Testis (tissue), 3 donors: Measurements from ENCODE around the gene RPRML. TPM values are rescaled to one million over a fixed set of nuclear protein-coding genes. Genes with fewer than 3 reads are reported as not detected.

Source experiments
- DNase-seq: peaks from one replicate; pipeline ENCODE4 v3.0.0-alpha.2; 2019
- H3K27ac ChIP-seq, 2 donors: fragments of 200-600 bp; sonication (generic); one replicate each; pipeline ENCODE4 v1.5.1; 2019
- H3K27me3 ChIP-seq: fragments of 200-600 bp; sonication (generic); one replicate; pipeline ENCODE4 v1.5.1; 2019
- H3K36me3 ChIP-seq: fragments of 200-600 bp; sonication (generic); one replicate; pipeline ENCODE4 v1.5.1; 2017; ENCODE audit warnings: low read depth; ENCODE audit errors: missing control alignments
- H3K4me1 ChIP-seq: fragments of 200-600 bp; sonication (generic); one replicate; pipeline ENCODE4 v1.5.1; 2019
- H3K4me3 ChIP-seq, 2 donors: fragments of 200-600 bp; sonication (generic); one replicate each; pipeline ENCODE4 v1.5.1; 2017 to 2019
- H3K9me3 ChIP-seq: fragments of 200-600 bp; sonication (generic); one replicate; pipeline ENCODE4 v1.5.1; 2017
- POLR2A ChIP-seq: fragments of 450-650 bp; IDR thresholded peaks from one replicate; pipeline ENCODE4 v1.6.1; 2017; ENCODE audit warnings: antibody characterized with exemption, mild to moderate bottlenecking, moderate library complexity
- WGBS, 2 donors: methylation state at CpG; one replicate each; pipeline ENCODE4 v1.1.5; 2018; 5-methylcytosine and 5-hydroxymethylcytosine counted together
- intact Hi-C: fragments of 100-400 bp; cut with DNase I; formaldehyde crosslinking; loops from one replicate; pipeline ENCODE4 v1.15.1; 2023; ENCODE audit warnings: low total_unique reads
- polyA plus RNA-seq: library from polyadenylated mRNA; stranded (reverse); fragments of 350-450 nt; fragmentation: Illumina TruSeq; extraction: RNeasy Lipid Tissue Mini Kit (QIAGEN cat#74804); gene quantifications from one replicate; pipeline ENCODE4 v1.2.3, GENCODE V29; 2014; ENCODE audit warnings: low read depth, low replicate concordance; ENCODE audit not compliant: insufficient read depth
- total RNA-seq, 2 donors: library from RNA; depleted of rRNA; stranded (reverse); fragments of >200 nt; gene quantifications; one replicate each; pipeline ENCODE4 v1.2.3, GENCODE V29; 2016
- TF ChIP-seq, protein P1 (sequence below), 3 experiments: fragments of 450-650 bp in 2 of 3; fragments of 200-600 bp in 1 of 3; sonication (generic) in 1 of 3; IDR thresholded peaks; one replicate each; pipeline ENCODE4 v1.5.1; 2016 to 2019; ENCODE audit warnings: antibody characterized with exemption in 3 of 3, mild to moderate bottlenecking in 2 of 3, moderate library complexity in 1 of 3

The RPRML gene
- total and polyA plus RNA-seq, 3 donors from 2014 or later, result not detected

DNA sequence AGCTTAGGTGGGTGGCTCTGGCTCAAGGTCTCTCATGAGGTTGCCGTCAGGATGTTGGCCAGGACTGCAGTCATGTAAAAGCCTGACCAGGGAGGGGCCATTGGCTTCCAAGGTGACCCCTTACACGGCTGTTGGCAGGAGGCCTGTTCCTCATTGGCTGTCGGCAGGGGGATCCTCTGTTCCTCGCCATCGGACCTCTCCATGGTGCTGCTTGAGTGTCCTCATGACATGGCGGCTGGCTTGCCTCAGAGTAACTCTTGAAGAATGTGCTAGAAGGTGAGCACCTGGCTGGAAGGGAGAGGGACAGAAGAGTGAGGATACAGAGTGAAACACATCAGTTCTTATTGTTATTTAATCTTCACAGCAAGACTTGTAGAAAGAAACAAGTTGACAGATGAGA, 4.7 kb upstream of the RPRML start:
- Histone ChIP-seq H3K36me3 (no peaks in the 10 kb centered on the region), H3K4me1 (no peaks in the 10 kb centered on the region), H3K9me3 (no peaks in the 10 kb centered on the region), H3K27me3 (no peaks in the 10 kb centered on the region), H3K27ac (no peak overlapping the region), H3K4me3 (no peak overlapping the region)
- DNase-seq, result no peak
- intact Hi-C loops, result no loop called here
- 70 to 82% methylated on average over 6 of the region's 6 CpGs for WGBS, 2 donors
- TF ChIP-seq, protein P1, sequence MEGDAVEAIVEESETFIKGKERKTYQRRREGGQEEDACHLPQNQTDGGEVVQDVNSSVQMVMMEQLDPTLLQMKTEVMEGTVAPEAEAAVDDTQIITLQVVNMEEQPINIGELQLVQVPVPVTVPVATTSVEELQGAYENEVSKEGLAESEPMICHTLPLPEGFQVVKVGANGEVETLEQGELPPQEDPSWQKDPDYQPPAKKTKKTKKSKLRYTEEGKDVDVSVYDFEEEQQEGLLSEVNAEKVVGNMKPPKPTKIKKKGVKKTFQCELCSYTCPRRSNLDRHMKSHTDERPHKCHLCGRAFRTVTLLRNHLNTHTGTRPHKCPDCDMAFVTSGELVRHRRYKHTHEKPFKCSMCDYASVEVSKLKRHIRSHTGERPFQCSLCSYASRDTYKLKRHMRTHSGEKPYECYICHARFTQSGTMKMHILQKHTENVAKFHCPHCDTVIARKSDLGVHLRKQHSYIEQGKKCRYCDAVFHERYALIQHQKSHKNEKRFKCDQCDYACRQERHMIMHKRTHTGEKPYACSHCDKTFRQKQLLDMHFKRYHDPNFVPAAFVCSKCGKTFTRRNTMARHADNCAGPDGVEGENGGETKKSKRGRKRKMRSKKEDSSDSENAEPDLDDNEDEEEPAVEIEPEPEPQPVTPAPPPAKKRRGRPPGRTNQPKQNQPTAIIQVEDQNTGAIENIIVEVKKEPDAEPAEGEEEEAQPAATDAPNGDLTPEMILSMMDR (IDR thresholded peaks at IDR 0.05), result no peak
- no peak for TF ChIP-seq POLR2A

DNA sequence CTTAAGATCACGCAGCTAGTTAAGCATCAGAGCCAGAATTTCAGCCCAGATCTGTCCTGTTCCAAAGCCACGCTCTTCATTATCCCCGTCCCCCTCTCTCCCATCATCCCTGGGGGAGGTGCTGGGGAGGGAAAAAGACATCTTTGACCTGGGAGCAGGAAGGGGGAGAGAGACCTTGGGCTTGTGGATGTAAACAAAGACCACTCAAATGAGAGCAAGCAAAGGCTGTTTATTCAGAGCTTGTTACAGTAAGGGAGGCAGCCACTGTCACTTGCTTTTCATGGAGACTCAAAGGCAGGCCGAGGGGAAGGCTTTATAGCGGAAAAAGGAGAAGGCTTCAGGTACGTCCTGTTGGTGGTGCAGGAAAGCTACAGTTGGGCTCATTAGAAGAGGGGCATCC, 3.5 kb upstream of the RPRML start:
- H3K9me3 ChIP-seq, result no peaks in the 10 kb centered on the region
- TF ChIP-seq, protein P1 (IDR thresholded peaks at IDR 0.05), result no peak
- no peaks in the 10 kb centered on the region for H3K27me3 ChIP-seq
- H3K27ac ChIP-seq, result no peak overlapping the region
- 91 to 96% methylated on average over 6 of the region's 6 CpGs for WGBS, 2 donors
- H3K4me3 ChIP-seq, result no peak overlapping the region
- intact Hi-C loops, result no loop called here
- no peaks in the 10 kb centered on the region for H3K4me1 ChIP-seq
- H3K36me3 ChIP-seq, result no peaks in the 10 kb centered on the region
- DNase-seq, result no peak

DNA sequence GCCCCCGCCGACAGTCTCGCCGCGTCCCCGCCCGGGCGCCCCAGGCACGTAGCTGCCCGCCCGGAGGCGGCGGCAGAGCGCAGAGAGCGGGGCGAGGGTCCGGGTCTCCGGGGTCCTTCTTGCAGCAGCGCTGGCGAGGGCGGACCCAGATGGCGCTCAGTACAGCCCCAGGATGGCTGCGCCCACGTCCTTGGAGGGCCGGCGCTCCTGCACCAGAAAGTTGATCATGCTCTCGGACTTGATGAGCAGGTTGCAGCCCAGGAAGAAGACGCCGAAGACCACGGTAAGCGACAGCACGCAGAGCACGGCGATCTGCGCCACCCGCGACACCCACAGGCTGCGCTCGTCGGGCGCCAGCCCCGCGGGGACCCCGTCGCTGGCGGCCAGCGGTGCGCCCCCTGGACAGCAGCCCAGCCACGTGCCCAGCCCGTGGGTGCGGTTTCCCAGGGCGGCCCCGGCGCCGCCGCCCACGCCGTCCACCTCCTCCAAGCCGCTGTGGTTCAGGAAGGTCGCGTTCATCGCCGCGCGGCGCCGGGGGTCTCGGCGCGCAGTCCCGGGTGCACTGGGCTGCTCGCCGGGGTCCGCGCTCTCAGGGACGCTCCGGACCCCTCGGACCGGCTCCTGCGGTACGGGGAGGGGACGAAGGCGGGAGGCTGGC, 435 bp downstream of the RPRML start:
- no peak for TF ChIP-seq POLR2A
- TF ChIP-seq, protein P1 (IDR thresholded peaks at IDR 0.05), result no peak
- no peaks in the 10 kb centered on the region for H3K4me1 ChIP-seq
- no peak overlapping the region for H3K27ac ChIP-seq
- intact Hi-C loops, result no loop called here
- H3K9me3 ChIP-seq, result no peaks in the 10 kb centered on the region
- no peaks in the 10 kb centered on the region for H3K27me3 ChIP-seq
- WGBS, 2 donors, result 0 to 1% methylated on average over 2 to 58 of the region's 83 CpGs
- H3K4me3 ChIP-seq, result peak overlapping the region; percentile 53 to 54
- H3K36me3 ChIP-seq, result no peaks in the 10 kb centered on the region
- DNase-seq, result no peak

DNA sequence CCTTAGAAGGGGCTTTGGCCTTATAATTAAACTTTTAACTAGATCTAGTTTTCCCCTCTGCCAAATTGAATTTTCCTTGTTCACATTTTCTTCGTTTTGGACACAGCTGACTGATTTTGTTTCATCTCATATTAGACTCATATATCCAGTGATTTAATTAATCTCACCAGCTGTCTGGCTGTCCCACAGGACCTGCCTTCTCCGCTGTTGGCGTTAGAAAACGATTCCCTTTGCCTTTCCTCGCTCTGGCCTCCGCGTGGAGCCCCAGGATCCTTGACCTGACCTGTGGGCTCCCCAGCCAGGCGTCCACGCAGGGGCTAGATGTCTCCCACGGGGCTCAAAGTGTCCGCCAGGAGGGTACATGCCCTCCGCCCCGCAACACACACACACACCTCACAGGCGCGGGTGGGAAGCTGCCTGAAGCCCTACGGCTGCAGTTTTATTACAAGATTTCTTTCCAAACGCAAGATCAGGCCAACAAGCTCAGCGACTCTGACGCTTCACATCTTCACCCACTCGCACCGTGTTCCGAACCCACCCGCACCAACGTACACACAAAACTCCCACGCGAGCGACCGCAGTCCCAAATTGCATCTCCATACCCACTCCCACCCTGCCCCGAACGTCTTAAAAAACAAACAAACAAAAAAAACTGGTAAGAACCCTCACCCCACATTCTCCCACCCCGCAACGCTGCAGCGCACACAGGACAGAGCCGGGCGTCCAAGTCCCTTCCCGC, 1.1 kb downstream of the RPRML start:
- Histone ChIP-seq H3K4me3 (peak overlapping the region; percentile 53 to 54), H3K27me3 (no peaks in the 10 kb centered on the region), H3K9me3 (no peaks in the 10 kb centered on the region), H3K36me3 (no peaks in the 10 kb centered on the region), H3K27ac (no peak overlapping the region), H3K4me1 (no peaks in the 10 kb centered on the region)
- TF ChIP-seq POLR2A, result no peak
- TF ChIP-seq, protein P1 (IDR thresholded peaks at IDR 0.05), result no peak
- DNase-seq, result no peak
- intact Hi-C loops, result no loop called here
- WGBS, 2 donors, result 13 to 15% methylated on average over 23 to 36 of the region's 36 CpGs
